Activated T-helper 1 cell treated with anti-CD3 and anti-CD28 coated beads, Interleukin-12 subunit alpha, Interleukin-12 subunit beta, Interleukin-2, Interleukin-4 antibody, amounts not matched to agents 30 ng/mL and 10 ng/mL and 1 ng/mL, durations not matched to agents 14 hours and 24 hours and 36 hours (primary cell): ENCODE data around the gene TTC27. TPM values are rescaled to one million over a fixed set of nuclear protein-coding genes. Genes with fewer than 3 reads are reported as not detected.

Experiments
- DNase-seq: peaks from one replicate; pipeline ENCODE4 v3.0.0; 2021; ENCODE audit warnings: low spot score
- H3K27ac Mint-ChIP-seq: one replicate; pipeline ENCODE4 v1.8.0; 2021; ENCODE audit warnings: mild to moderate bottlenecking, mixed read lengths
- H3K27me3 Mint-ChIP-seq: one replicate; pipeline ENCODE4 v1.8.0; 2022; ENCODE audit warnings: mild to moderate bottlenecking, moderate library complexity, mixed read lengths; ENCODE audit not compliant: insufficient read depth
- H3K36me3 Mint-ChIP-seq: one replicate; pipeline ENCODE4 v1.8.0; 2021; ENCODE audit warnings: low read depth, mixed read lengths
- H3K4me1 Mint-ChIP-seq: one replicate; pipeline ENCODE4 v1.8.0; 2021; ENCODE audit warnings: low read depth, mixed read lengths
- H3K4me3 Mint-ChIP-seq: one replicate; pipeline ENCODE4 v1.8.0; 2021; ENCODE audit warnings: mild to moderate bottlenecking, moderate library complexity, mixed read lengths
- H3K9me3 Mint-ChIP-seq: one replicate; pipeline ENCODE4 v1.8.0; 2021; ENCODE audit warnings: mixed read lengths
- intact Hi-C: fragments of 100-400 bp; cut with micrococcal nuclease; formaldehyde crosslinking; loops from one replicate; pipeline ENCODE4 v1.15.1; 2024
- total RNA-seq: library from RNA; stranded (reverse); gene quantifications from 2 replicates; pipeline ENCODE4 v1.2.3, GENCODE V29; 2022

The TTC27 gene
- total RNA-seq, 1 donor from 2014 or later = 41.3 TPM

DNA sequence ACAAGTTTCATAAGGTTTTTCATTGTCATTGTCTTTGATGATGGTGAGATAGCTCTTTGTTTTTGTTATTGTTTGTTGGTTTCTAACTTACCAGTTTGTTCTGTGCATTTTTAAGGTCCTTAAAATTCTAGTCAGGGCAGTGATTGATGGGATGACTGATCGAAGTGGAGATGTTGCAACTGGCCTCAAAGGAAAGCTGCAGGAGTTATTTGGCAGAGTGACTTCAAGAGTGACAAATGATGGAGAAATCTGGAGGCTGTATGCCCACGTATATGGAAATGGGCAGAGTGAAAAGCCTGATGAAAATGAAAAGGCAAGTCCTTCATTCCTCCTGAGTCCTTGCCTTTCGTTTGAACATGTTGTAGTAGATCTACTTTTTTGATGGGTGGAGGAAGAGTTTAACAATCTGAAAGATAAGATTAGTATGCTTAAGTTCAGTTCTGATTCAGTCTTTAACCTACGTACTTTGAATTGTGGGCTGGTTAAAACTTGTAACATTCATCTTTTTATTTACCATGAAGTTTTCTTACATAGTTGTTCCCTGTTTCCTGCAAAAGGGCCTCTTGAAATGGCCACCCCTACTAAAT, 183.2 kb downstream of the TTC27 start:
- Mint-ChIP-seq H3K9me3 (no peaks in the 10 kb centered on the region), H3K27ac (no peak overlapping the region), H3K27me3 (no peaks in the 10 kb centered on the region), H3K36me3 (peaks cover 8% of the 10 kb centered on the region), H3K4me3 (no peak overlapping the region), H3K4me1 (no peaks in the 10 kb centered on the region)
- intact Hi-C loops = no loop called here
- no peak for DNase-seq

DNA sequence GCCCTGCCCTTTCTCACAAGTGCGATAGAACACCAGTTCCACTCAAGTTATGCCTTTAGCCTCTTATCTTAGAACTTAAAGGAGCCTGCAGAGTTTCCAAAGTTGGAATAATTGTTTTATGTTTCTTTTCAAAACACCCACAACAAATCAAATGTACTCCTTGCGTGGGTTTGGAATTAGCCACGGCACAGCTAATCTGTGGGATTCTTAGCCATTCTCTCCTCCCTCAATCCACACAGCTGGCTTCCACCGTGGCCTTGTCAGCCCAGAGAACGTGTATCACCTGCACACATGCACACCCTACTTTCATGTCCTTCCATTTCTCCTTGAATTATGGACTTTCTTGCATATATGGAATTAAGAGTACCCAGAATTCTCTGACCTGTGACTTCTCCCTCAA, 183.8 kb downstream of the TTC27 start:
- no peak for DNase-seq
- Mint-ChIP-seq H3K4me1 (no peaks in the 10 kb centered on the region), H3K9me3 (no peaks in the 10 kb centered on the region), H3K27me3 (no peaks in the 10 kb centered on the region), H3K27ac (no peak overlapping the region), H3K36me3 (peaks cover 9% of the 10 kb centered on the region), H3K4me3 (no peak overlapping the region)
- intact Hi-C loops = no loop called here

GRCh38 chr2:32812316-32812715, 184.5 kb downstream of the TTC27 start:
- DNase-seq = no peak
- Mint-ChIP-seq H3K4me1 (no peaks in the 10 kb centered on the region), H3K4me3 (no peak overlapping the region), H3K27ac (no peak overlapping the region), H3K9me3 (no peaks in the 10 kb centered on the region), H3K27me3 (no peaks in the 10 kb centered on the region), H3K36me3 (peaks cover 13% of the 10 kb centered on the region)
- intact Hi-C loops = no loop called here

GRCh38 chr2:32820088-32820487, 192.2 kb downstream of the TTC27 start:
- no peak overlapping the region for H3K4me3 Mint-ChIP-seq
- H3K27me3 Mint-ChIP-seq = no peaks in the 10 kb centered on the region
- intact Hi-C loops = no loop called here
- H3K27ac Mint-ChIP-seq = no peak overlapping the region
- DNase-seq = no peak
- H3K36me3 Mint-ChIP-seq = peaks cover 7% of the 10 kb centered on the region
- H3K4me1 Mint-ChIP-seq = no peaks in the 10 kb centered on the region
- H3K9me3 Mint-ChIP-seq = no peaks in the 10 kb centered on the region

GRCh38 chr2:32820701-32821100, 192.9 kb downstream of the TTC27 start:
- no peaks in the 10 kb centered on the region for H3K27me3 Mint-ChIP-seq
- intact Hi-C loops = no loop called here
- H3K4me1 Mint-ChIP-seq = no peaks in the 10 kb centered on the region
- DNase-seq = no peak
- peaks cover 7% of the 10 kb centered on the region for H3K36me3 Mint-ChIP-seq
- no peak overlapping the region for H3K4me3 Mint-ChIP-seq
- no peak overlapping the region for H3K27ac Mint-ChIP-seq
- H3K9me3 Mint-ChIP-seq = no peaks in the 10 kb centered on the region

DNA sequence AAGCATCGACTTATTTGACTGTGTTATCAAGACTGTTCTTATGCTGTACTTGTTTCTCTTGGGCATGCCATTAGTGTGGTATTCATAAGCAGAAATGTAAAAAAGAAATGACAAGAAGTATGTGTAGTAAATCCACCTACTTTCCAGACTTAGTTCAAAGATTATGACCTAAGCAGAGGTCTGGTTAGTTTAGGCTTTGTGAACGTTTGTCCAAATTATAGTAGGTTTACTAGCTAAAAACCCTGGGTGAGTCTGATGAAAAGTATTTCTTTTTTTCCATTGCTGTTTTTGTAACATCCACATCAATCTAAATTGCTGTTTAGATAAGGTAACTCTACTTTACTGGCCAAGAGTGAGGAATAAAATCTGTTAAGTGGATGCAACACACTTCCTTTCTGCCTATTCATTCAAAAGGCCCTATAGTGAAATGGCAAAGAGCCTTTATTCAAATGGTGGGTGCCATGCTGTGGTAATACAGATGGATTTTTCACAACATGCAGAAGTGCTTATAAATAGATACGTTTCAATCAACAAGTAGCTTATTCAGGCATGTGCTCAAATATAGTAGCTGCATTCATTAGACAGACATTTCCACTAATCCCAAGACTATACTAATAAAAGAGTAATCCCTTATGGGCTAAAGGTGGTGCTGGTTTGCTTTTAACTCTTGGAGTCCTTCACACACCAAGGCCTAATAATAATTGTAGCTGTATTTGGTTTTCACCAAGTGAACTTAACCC, 196.4 kb downstream of the TTC27 start:
- no peaks in the 10 kb centered on the region for H3K27me3 Mint-ChIP-seq
- no peak overlapping the region for H3K27ac Mint-ChIP-seq
- intact Hi-C loops = no loop called here
- H3K9me3 Mint-ChIP-seq = no peaks in the 10 kb centered on the region
- no peak overlapping the region for H3K4me3 Mint-ChIP-seq
- no peaks in the 10 kb centered on the region for H3K36me3 Mint-ChIP-seq
- H3K4me1 Mint-ChIP-seq = no peaks in the 10 kb centered on the region
- DNase-seq = no peak

- Mint-ChIP-seq H3K4me1 (no peaks in the 10 kb centered on the region), H3K9me3 (no peaks in the 10 kb centered on the region), H3K36me3 (no peaks in the 10 kb centered on the region), H3K27ac (no peak overlapping the region), H3K27me3 (no peaks in the 10 kb centered on the region), H3K4me3 (no peak overlapping the region)
- intact Hi-C loops = no loop called here
- DNase-seq = no peak
Measured at GRCh38 chr2:32825291-32825712, 197.5 kb downstream of the TTC27 start.

- Mint-ChIP-seq H3K27ac (no peak overlapping the region), H3K27me3 (no peaks in the 10 kb centered on the region), H3K4me1 (no peaks in the 10 kb centered on the region), H3K9me3 (no peaks in the 10 kb centered on the region), H3K4me3 (no peak overlapping the region), H3K36me3 (no peaks in the 10 kb centered on the region)
- intact Hi-C loops = no loop called here
- no peak for DNase-seq
Measured at GRCh38 chr2:32830196-32830595, 202.3 kb downstream of the TTC27 start.

DNA sequence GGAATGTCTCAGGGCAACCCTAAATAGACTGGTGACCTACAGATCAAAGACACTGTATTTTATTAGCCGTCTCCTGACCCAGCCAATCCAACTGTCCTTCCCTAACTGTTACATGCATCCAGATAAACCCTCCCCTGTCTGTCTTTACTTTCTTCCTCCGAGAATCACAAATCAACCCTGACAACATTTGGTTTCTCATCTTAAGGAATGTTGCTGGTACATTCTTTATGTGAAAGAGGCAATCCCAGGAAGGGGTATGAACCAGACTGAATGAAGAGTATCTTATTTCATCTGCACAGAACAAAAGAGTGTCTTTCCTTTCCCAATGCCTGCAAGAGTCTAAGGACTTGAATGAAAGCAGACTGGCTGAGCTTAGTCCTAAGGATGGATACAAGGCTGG, 205.0 kb downstream of the TTC27 start:
- Mint-ChIP-seq H3K4me3 (no peak overlapping the region), H3K27ac (no peak overlapping the region), H3K4me1 (no peaks in the 10 kb centered on the region), H3K9me3 (no peaks in the 10 kb centered on the region), H3K36me3 (no peaks in the 10 kb centered on the region), H3K27me3 (no peaks in the 10 kb centered on the region)
- no peak for DNase-seq
- intact Hi-C loops = no loop called here

- H3K27me3 Mint-ChIP-seq = no peaks in the 10 kb centered on the region
- no peaks in the 10 kb centered on the region for H3K9me3 Mint-ChIP-seq
- no peak overlapping the region for H3K4me3 Mint-ChIP-seq
- no peaks in the 10 kb centered on the region for H3K4me1 Mint-ChIP-seq
- intact Hi-C loops = no loop called here
- no peak for DNase-seq
- H3K27ac Mint-ChIP-seq = no peak overlapping the region
- H3K36me3 Mint-ChIP-seq = no peaks in the 10 kb centered on the region
Measured at GRCh38 chr2:32833709-32834108, 205.9 kb downstream of the TTC27 start.

GRCh38 chr2:32835148-32835547, 207.3 kb downstream of the TTC27 start:
- Mint-ChIP-seq H3K4me1 (no peaks in the 10 kb centered on the region), H3K4me3 (no peak overlapping the region), H3K27ac (no peak overlapping the region), H3K27me3 (no peaks in the 10 kb centered on the region), H3K36me3 (no peaks in the 10 kb centered on the region), H3K9me3 (no peaks in the 10 kb centered on the region)
- no peak for DNase-seq
- intact Hi-C loops = no loop called here

GRCh38 chr2:32836933-32837332, 209.1 kb downstream of the TTC27 start:
- no peaks in the 10 kb centered on the region for H3K27me3 Mint-ChIP-seq
- H3K9me3 Mint-ChIP-seq = no peaks in the 10 kb centered on the region
- H3K36me3 Mint-ChIP-seq = no peaks in the 10 kb centered on the region
- H3K27ac Mint-ChIP-seq = no peak overlapping the region
- DNase-seq = no peak
- intact Hi-C loops = no loop called here
- no peaks in the 10 kb centered on the region for H3K4me1 Mint-ChIP-seq
- no peak overlapping the region for H3K4me3 Mint-ChIP-seq

- H3K36me3 Mint-ChIP-seq = no peaks in the 10 kb centered on the region
- H3K4me3 Mint-ChIP-seq = no peak overlapping the region
- H3K9me3 Mint-ChIP-seq = no peaks in the 10 kb centered on the region
- H3K27ac Mint-ChIP-seq = no peak overlapping the region
- no peaks in the 10 kb centered on the region for H3K27me3 Mint-ChIP-seq
- intact Hi-C loops = no loop called here
- no peak for DNase-seq
- no peaks in the 10 kb centered on the region for H3K4me1 Mint-ChIP-seq
Measured at GRCh38 chr2:32838418-32838817, 210.6 kb downstream of the TTC27 start.

GRCh38 chr2:32838949-32839348, 211.1 kb downstream of the TTC27 start:
- no peaks in the 10 kb centered on the region for H3K27me3 Mint-ChIP-seq
- intact Hi-C loops = no loop called here
- no peaks in the 10 kb centered on the region for H3K36me3 Mint-ChIP-seq
- H3K4me1 Mint-ChIP-seq = no peaks in the 10 kb centered on the region
- no peak overlapping the region for H3K27ac Mint-ChIP-seq
- no peak for DNase-seq
- no peaks in the 10 kb centered on the region for H3K9me3 Mint-ChIP-seq
- no peak overlapping the region for H3K4me3 Mint-ChIP-seq
